HG02970 (cell line): ENCODE measurements around the gene BEGAIN.

Source experiments
- ATAC-seq: cut with Tn5 transposase; IDR thresholded peaks from one replicate; pipeline ENCODE4 v1.9.1; 2021; ENCODE audit warnings: mild to moderate bottlenecking, moderate library complexity, moderate number of reproducible peaks; ENCODE audit not compliant: unreplicated experiment, low FRiP score

BEGAIN gene, protein sequence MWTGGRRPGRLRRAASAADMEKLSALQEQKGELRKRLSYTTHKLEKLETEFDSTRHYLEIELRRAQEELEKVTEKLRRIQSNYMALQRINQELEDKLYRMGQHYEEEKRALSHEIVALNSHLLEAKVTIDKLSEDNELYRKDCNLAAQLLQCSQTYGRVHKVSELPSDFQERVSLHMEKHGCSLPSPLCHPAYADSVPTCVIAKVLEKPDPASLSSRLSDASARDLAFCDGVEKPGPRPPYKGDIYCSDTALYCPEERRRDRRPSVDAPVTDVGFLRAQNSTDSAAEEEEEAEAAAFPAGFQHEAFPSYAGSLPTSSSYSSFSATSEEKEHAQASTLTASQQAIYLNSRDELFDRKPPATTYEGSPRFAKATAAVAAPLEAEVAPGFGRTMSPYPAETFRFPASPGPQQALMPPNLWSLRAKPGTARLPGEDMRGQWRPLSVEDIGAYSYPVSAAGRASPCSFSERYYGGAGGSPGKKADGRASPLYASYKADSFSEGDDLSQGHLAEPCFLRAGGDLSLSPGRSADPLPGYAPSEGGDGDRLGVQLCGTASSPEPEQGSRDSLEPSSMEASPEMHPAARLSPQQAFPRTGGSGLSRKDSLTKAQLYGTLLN

DNA sequence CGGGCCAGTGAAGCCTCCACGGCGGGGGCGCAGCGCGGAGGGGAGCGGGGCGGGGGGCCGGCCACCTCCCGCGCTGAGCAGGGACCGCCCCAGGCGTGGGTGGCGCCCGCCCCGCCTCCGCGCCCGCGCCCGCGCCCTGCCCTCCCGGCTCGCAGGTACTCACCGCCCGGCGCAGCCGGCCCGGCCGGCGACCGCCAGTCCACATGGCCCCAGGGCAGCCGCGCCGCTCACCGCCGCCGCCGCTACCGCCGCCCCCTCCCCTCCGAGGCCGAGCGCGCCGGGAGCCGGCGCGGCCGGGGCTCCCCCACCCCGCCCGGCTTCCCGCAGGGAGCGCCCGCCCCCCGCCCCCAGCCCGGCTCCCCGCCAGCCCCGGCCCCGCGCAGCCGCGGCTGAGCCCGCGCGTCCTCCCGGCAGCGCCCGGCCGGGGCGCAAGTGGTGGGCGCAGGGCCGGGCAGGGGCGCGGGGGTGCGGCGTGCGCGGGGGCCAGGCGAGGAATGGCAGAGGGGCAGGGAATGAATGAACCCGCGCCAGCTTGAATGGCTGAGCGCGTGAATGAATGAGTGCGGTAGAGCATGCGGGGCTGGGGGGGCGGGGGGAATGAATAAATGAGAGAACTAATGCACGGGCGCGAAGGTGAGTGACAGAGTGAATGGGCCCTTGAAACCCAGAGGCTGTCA lies at the start of gene BEGAIN:
Gene BEGAIN (minus strand): TSS at position 332 of the 677 bp plus-strand sequence. CDS start 127 bp downstream, at position 205.
- ATAC-seq, result no peak

DNA sequence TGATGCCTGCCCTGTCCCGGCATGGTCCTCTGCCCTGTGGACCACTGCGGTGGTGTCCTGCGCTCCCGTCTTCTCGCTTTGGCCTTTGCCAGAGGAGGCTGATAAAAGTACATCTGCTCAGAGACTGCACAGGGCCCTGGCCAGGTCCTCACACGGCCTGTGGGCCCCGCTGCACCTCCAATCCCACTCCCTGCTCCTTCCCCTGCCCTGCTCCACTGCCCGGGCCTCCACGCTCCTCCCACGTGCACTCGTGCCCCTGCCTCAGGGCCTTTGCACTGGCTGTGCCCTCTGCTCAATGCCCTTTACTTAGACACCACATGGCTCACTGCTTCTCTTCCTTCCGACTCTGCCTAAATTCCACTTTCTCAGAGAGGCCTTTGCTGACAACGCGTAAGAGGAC lies 49.3 kb upstream of the BEGAIN start:
- no peak for ATAC-seq

DNA sequence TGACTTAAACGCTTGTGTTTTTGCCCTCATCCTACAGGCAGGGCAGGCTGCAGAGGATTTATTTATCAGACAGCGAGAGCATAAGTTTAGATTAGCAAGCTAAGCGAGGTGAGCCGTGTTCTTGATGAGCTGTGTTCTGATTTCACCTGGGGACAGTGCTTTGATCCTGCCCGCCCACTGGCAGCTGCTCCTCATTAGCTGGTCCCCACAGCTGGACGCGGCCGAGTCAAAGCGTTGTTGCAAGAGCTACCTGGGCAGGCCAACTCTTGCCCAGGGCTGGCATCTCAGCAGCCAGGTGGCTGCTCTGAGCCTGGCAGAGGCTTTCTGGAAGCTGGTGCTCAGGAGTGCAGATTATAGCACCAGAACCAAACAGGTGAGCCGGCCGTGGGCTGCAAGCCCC lies 46.8 kb upstream of the BEGAIN start:
- ATAC-seq, result no peak

DNA sequence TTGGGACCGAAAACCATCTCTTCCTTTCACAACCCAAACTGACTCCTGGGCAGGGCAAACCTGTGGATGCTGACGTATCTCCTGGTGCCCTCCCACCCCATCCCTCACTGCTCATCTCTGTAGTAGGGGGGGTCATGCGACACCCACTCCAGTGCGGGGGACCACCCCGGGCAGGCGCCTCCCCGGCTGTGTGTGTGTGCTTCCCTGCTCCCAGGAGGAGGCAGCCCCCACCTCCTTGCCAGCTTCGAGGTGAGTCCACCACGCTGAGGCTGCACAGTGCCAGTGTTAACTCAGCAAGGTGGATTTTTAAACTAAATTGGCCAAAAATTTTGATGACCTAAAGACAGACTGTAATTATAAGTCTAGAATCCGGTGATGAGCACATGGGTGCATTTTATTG lies 46.2 kb upstream of the BEGAIN start:
- no peak for ATAC-seq

DNA sequence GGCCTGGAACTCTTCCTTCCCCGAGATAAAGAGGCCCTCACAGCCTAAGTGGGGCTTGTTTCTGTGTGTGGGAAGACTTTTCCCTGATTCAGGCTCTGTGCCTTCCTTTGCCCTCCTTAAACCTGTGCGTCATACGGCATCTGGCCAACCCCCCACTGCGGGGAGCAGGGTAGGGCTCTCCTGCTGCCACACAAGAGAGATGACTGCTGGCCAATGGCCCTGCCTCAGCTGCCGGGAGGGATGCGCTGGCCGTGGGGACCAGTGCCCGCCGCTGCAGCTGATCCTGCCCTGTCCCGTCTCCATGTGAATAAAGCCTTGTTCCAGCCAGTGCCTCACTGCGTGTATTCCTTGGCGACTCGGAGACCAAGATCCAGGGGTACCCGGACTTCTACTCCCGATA lies 42.5 kb upstream of the BEGAIN start:
- ATAC-seq, result no peak

DNA sequence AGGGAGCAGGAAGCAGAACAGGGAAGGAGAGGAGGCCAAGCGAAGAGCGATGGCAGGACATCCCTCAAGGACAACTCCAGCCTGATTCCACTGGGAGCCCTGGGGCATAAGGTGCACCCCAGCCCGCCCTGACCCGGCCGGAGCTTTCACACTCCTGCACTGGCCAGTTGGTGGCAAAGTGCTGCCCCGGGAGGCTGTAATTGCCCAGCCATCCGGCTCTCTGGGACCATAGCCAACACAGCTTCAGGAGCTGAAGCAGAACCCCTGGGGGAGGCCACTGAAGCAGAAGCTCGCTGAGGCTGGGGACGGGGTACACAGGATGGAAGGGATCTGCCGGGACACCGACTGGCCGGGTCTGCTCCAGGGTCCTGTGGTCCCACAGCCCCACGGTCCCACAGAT lies 41.9 kb upstream of the BEGAIN start:
- no peak for ATAC-seq

DNA sequence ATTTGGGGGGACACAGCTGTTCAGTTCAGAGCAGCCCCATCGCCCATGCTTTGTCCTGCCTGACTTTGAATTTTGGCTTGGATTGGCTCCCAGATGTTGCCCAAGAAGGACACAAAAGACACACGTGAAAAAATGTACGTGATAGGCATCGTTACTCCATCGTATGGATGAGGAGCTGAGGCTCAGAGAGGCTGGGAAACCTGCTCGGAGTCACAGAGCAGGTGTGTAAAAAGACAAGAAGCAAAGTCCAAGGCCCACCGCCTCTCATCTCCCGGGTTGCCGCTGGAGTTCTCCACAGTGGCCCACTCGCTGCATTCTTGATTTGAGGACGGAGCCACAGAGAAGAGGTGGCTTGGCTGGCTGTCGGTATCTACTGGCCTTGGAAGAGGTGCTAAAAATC lies 41.0 kb upstream of the BEGAIN start:
- no peak for ATAC-seq

DNA sequence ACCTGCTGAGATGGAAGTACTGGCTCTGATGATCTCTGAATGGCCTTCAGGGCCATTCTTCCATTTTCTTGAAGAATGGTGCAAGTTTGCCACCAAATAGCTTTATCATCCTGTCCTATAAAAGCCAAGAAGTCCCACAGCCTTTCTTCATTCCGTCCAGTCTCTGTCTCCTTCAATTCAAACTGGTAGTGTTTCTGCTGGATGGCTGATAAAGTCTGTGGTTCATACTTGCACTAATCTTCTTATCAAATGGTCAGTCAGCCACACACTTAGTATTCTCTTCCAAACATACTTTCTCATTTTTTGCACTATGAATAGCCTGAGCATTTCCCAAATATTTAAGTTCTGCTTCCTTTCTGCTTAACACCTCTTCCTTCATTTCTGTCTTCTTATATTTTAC lies 39.4 kb upstream of the BEGAIN start:
- ATAC-seq, result no peak

DNA sequence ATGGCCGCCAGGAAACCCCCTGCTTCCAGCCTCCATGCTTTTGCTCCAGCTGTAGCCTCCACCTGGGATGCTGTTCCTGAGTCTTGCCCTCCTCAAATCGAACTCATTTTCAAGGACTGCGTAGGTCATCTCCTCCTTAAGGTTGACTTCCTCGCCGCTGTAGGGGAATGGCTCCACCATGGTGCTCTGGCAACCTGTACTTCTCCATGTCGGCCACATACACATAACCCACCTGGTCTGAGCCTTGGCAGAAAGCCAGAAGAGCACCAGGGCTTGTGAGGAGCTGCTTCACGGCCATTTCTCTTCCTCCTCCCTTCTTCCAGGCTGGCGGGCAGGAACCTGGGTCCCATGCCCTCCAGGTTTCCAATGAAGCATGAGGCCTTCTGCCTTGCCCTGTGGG lies 36.7 kb upstream of the BEGAIN start:
- ATAC-seq, result no peak

DNA sequence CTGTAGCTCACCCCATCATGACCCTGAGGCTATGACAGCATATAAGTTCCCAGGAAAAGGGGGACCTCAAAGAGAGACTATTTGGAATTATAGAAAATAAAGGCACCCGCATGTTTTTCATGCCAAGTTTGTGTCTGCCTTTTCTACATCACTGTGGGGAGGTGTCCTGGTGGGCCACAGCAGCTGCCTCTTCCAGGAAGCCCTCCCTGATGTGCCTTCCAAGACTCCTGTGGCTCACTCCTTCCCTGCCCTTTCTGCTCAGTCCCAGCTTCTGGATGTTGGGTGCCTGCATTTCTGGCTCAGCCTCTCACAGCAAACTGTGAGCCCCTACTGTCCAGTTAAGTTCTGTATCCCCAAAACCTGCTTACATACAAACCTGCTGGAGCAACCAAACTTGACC lies 36.3 kb upstream of the BEGAIN start:
- no peak for ATAC-seq

DNA sequence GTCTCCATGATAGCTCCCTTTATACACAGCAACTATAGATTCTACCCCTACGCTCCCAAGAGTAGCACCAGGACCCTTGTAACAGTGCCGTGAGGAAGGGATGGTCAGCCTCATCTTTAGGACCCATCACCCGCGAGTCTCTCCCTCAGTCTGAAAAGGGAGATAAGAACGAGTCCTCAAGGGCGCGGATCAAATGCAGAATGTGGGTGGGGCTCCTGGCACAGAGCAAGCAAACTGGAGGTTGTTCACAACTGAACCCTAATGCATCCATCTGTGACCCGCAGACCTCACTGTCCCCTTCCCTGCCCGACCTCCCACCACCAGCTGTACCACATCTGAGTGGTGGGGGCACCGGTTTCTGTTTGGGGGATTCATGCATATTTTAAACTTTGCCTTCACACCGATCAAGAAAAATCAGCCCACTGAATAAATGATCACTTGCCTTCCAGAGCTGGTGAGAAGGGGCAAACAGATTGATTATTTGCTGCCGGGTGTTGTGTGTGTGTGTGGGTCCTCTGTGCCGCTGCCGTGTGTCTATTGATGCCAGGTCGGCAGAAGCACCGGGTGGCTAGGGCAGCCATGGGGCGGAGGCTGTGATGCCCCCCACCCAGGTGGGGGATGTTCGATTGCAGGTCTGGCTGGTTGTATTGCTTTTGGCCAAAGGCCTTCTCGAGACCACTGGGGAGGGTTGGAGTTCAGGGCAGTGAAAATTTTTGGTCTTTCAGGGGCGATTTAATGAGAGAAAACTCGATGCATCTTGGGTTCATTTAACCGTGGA lies 35.7 kb upstream of the BEGAIN start:
- no peak for ATAC-seq

DNA sequence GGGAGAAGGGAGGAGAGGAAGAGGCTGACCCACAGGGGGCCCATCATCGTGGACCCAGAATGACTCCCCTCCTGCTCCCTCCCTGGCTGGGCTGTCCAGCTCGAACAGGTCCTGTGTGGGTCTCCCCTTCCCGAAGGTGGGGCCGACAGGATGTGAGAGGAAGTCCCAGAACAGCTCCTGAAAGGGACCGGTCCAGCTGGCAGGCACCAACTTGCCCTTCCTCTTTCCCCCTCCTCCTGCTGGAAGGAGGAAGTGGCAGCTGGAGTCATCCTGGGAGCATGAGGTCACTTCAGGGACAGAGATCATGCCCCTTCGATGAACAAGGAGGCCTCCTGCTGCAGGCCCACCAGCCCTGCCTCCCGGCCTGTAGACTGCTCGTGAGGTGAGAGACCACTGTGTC lies 35.0 kb upstream of the BEGAIN start:
- no peak for ATAC-seq

DNA sequence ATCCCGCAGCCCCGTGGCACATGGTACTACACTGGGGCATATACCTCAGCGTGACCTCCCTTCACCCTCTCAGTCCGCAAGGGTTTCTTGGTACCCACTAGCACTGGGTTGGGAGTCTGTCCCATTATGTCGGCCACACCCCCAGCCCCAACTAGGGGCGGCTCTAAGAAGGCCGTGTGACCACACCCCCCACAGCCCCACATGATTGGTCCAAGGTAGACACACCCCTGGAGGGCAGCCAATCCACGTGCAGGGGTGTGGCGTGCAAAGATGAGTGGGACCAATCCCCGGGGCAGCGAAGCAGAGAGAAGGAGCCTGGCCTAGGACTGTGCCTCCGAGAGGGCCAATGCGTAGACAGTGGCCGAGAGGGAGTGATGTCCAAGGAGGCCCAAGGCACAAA lies 34.6 kb upstream of the BEGAIN start:
- ATAC-seq, result no peak

DNA sequence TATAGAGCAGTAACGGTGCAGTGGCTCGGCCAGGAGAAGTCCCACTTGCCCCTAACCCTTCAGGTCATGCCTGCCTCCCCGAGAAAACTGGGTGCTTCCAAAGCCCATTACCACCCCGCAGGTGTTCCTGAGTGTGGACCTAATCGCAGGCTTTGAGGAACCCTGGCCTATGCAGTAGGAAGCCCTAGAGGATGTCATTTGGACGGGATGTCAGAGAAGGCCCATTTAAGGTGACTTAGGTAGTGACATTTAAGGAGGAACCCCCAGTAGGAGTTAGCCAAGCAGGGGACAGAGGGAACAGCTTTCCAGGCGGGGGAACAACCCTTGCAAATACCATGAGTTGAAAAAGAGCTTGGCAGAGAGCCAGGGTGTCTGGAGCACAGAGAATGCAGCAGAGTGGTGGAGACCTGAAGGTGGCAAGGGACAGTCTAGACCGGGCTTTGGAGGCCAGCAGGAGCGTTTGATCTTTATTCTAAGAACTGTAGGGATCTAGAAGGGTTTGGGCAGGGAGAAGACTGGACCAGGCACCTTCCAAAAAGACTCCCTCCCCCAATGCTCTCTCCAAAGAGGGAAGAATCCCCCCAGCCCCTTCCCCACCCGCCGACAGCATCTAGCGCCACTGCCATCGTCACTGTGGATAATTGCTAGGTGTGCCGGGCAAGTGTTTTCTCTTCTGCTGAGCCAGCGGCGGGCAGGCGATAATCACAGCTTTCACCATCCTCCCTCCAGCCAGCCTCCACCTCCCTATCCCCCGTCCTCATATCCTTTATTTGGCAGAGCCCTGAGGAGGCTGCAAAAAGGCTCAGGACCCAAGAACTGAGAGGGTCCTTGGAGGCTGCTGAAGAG lies 33.3 kb upstream of the BEGAIN start:
- ATAC-seq, result no peak

DNA sequence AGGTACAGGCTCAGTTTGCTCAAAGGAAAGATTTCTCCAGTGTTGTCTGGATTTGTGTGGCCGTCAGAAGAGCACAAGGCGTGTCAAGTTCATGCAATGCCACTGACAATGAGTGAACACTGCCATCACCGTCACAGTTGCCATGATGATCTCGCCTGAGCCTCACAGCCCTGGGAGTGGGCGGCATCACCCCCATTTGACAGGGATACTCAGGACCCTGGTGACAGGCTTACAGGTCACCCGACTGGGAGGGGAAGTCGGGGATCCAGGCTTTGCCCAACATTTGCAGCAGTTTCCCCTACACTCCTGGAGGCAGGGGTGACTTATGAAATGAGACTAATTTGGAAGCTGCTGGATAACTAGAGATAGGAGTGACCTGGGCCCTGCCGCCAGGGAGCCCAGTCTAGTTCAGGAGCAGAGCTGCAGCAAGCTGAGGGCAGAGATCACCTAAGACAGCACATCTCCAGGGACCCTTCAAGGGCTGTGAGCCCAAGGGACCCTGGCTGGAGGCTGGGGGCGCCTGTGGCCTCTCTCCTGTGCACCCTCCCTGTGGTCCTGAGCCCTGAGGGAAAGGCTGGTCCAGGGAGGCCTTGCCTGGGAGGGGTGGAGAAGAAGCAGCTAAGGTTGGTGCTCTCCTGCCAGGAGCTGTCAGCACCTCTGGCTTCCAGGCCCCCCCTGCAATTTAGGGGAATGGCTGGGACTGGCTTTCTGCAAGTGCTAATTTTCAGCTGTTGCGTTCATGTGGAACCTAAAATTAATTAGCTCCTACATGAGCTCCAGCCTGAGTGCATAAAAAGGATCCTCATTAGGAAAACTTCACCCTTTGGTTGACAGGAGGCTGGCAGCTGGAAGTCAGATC lies 32.4 kb upstream of the BEGAIN start:
- ATAC-seq, result no peak

DNA sequence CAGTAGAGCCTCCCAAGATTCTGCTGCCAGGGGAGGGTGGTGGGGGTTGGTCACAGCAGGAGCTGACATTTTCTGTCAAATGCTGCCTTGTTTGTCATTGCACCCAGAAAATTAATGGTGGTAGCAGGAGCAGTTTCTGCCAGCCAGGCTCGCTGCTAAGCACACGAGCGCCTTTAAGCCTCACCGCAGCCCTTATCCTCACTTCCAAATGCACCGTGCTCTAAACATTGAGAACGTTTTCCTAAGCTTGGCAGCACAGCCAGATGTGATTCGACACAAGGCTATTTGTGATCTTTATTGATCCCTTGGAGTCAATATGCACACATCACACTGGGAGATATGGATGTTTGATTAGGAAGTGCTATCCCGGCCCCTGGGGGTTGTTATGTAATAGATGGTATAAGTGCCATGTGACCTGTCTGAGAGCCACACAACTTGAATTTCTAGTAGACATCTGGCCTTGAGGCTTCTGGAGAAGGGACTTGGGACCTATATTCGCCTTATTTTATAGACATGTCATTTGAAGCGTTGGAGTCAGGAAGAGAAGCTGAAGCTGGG lies 31.6 kb upstream of the BEGAIN start:
- no peak for ATAC-seq

DNA sequence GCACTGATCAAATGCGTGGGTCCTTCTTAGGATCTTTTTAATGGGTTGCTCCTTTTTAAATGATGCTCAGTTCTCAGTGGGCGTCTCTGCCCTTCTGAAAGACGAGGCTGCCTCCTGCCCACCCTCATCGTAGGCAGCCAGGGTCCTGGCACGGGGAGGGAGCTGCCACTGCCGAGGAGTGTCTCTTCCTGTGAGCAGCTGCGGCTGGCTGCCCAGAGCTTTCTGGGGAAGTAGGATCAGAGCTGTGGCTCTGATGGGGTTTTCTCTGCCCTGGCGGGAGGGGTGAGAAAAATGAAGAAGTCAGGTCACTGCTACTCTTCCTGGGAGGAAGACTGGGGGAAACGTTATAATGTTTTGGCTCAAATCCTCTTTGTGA lies 31.1 kb upstream of the BEGAIN start:
- no peak for ATAC-seq

DNA sequence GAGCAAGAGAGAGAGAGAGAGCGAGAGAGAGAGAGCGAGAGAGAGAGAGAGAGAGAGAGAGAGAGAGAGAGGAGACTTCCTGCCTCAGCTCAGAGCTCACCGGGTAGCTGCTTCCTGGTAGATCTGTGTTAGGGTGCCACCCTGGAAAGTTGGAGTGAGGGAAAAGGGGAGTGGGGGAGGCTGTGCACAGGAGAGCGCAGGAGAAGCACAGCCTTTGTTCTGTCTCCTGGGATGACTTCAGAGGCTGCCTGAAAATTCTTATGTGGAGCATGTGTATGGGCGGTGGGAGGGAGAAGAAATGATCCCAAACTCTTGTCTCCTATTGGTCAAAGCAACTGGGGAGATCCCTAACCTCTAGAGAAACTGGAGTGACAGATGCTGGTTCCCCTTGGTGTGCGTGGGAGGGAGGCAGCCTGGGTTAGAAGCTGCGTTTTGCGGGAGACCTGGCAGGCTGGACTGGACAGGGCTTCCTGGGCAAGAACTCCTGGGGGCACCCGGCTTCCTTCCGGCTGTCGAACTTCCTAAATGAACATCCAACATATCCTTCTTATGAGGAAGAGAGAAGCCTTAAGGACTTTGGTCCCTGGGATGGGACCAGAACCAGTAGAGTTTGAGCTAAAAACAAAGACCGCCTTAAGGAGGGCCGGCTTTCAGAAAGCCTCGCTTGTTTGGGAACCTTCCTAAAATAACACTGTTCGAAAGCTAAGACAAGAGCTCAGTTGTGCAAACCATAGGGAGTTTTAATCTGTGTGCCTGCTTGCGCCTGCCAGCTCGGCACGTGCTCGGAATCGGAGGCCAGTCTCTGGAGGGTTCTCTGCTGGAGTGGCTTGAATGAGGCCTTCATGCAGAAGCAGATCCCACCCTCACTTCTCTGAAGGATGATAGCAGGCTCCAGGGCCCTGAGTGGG lies 30.4 kb upstream of the BEGAIN start:
- no peak for ATAC-seq
